ENCODE data around the gene ANKRD11. TPM values are rescaled to one million over a fixed set of nuclear protein-coding genes. Genes with fewer than 3 reads are reported as not detected.
"Not testable (repeated sequence)": the region's sequence is repeated elsewhere in the genome, so short reads cannot be mapped to it uniquely, and the experiment has no call there.

Gene ANKRD11
- total and polyA plus RNA-seq, 8 donors = 43.9 to 74.0 (median 46.2) TPM

- intact Hi-C loops (cut with DNase I) = no loop called here
- TF ChIP-seq CTCF (IDR thresholded peaks at IDR 0.05) = no peak
- DNase-seq (no peak), ATAC-seq (peak in 1 of 4 donors; percentile 12), FAIRE-seq (no peak)
- Histone ChIP-seq H3K27me3 (no peaks in the 10 kb centered on the region), H3K36me3 (no peaks in the 10 kb centered on the region), H3K4me3 (no peak overlapping the region), H3K27ac (peak overlapping the region in 1 of 4 donors; percentile 28), H3K4me1 (peaks cover 7 to 18% (median 17%) of the 10 kb centered on the region in 3 donors), H3K9me3 (no peaks in the 10 kb centered on the region)
- 84 to 87% methylated on average over 21 of the region's 21 CpGs for WGBS, 2 donors
Measured at GRCh38 chr16:89423681-89424260, 66.6 kb downstream of the ANKRD11 start.

DNA sequence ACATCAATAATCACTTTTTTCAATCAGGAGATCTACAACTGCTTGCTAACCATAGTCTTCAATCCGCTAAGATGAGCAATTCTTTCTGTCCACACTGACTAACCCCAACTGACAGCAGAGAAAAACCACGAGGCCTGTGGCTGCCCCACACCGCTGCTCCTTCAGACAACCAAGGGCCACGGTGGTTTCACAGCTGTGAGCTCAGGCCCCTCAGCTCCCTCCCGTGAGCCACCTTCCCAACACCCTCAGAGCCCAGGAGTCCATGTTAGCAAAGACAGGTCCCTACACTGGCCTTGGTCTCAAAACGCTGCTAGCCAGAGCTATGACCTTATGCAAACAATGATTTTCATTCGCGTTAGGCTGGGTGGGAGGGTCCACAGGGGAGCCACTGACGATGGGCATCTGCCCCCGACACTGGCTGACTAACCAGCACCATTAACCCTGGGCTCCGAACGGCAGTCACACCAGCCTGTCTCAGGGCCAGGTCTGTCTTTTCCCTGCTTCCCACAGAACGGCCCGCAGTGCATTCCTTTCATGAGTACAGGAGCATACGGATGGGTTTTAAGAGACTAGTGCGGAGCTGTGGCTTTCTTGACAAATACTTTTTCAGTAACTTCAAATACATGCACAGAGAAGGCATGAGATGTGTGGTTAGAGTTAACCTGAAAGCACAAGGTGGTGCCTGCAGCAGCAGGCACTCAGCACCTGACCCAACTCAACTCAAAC, 67.3 kb downstream of the ANKRD11 start:
- DNase-seq (no peak), ATAC-seq (peak; percentile 39 to 63 (median 60)), FAIRE-seq (no peak)
- peak overlapping the region in 2 of 4 donors; percentile 21 to 28 for H3K27ac ChIP-seq
- no peak overlapping the region for H3K4me3 ChIP-seq
- H3K4me1 ChIP-seq = peaks cover 7 to 20% (median 18%) of the 10 kb centered on the region in 3 donors
- H3K27me3 ChIP-seq = no peaks in the 10 kb centered on the region
- no peak for TF ChIP-seq CTCF (IDR thresholded peaks at IDR 0.05)
- no peaks in the 10 kb centered on the region for H3K36me3 ChIP-seq
- no peaks in the 10 kb centered on the region for H3K9me3 ChIP-seq
- 39 to 42% methylated on average over 16 of the region's 16 CpGs for WGBS, 2 donors
- intact Hi-C loops (cut with DNase I) = no loop called here

- intact Hi-C loops (cut with DNase I) = no loop called here
- no peak for FAIRE-seq
- no peak for DNase-seq
- Histone ChIP-seq H3K4me1 (peaks cover 9 to 25% (median 21%) of the 10 kb centered on the region in 3 donors), H3K9me3 (no peaks in the 10 kb centered on the region), H3K4me3 (no peak overlapping the region), H3K27me3 (no peaks in the 10 kb centered on the region), H3K36me3 (no peaks in the 10 kb centered on the region), H3K27ac (peak overlapping the region in 1 of 4 donors; percentile 12)
- no peak for TF ChIP-seq CTCF (IDR thresholded peaks at IDR 0.05)
- ATAC-seq = peak in 2 of 4 donors; percentile 41 to 42
- WGBS, 2 donors = 78 to 81% methylated on average over 12 of the region's 12 CpGs
Measured at GRCh38 chr16:89422527-89422904, 67.8 kb downstream of the ANKRD11 start.

GRCh38 chr16:89421300-89421699, 69.1 kb downstream of the ANKRD11 start:
- ATAC-seq; DNase-seq; H3K4me3 ChIP-seq; FAIRE-seq; H3K27ac ChIP-seq; H3K27me3 ChIP-seq; H3K36me3 ChIP-seq; intact Hi-C loops (cut with DNase I); H3K9me3 ChIP-seq: not testable (repeated sequence)
- 91 to 95% methylated on average over 6 to 17 of the region's 23 CpGs for WGBS, 2 donors
- peaks cover 20 to 36% (median 30%) of the 10 kb centered on the region in 3 donors for H3K4me1 ChIP-seq

DNA sequence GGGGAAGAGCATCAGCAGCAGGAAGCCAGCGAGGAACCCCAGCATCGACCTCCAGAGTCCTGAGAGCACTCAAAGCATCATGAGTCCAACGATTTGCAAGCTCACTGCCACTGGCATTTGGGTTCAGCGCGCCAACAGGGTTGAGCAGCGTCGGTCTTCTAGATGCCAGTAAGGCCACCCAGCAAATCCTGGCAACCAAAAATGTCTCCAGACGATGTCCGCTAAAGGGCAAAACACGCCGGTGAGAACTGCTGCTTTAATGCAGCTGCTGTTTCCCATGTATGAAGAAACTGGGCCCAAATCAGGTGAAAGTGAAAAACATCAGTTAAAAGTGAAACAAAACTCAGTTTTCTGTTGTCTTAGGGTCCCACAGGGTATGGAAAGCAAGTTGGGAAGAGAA, 70.2 kb downstream of the ANKRD11 start:
- Histone ChIP-seq H3K4me1 (peaks cover 20 to 34% (median 26%) of the 10 kb centered on the region in 3 donors), H3K4me3 (no peak overlapping the region), H3K36me3 (no peaks in the 10 kb centered on the region), H3K27me3 (no peaks in the 10 kb centered on the region), H3K9me3 (no peaks in the 10 kb centered on the region), H3K27ac (no peak overlapping the region)
- intact Hi-C loops (cut with DNase I) = no loop called here
- TF ChIP-seq CTCF (IDR thresholded peaks at IDR 0.05) = no peak
- DNase-seq (no peak), ATAC-seq (no peak), FAIRE-seq (no peak)
- WGBS, 2 donors = 63 to 66% methylated on average over 11 of the region's 11 CpGs

Data from pancreas (tissue), 10 donors.